Measurements from ENCODE around the gene INPP5D. TPM values are rescaled to one million over a fixed set of nuclear protein-coding genes. Genes with fewer than 3 reads are reported as not detected.

The INPP5D gene
- polyA plus RNA-seq, 3 donors, result 30.6 to 90.2 (median 54.8) TPM

DNA sequence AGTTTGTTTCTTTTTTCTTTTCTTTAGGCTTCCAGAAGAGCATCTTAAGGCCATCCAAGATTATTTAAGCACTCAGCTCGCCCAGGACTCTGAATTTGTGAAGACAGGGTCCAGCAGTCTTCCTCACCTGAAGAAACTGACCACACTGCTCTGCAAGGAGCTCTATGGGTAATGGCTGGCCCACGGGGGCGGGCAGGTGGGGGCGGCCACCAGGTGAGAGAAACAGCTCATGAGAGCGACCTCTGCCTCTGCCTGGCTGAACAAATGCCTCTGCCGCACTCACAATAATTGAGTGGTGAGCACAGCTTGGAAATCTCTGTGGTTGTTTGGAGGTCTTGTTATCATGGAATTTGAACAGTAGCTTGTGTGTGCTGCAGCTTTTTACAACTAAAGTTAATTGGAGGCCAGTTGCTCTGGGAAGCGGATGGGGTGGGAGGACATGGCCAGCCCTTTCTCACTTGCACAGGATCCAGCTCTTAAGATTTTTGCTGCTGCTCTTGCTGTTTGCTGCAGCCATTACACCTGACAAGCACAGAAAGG, 70.4 kb downstream of the INPP5D start:
- no peak overlapping the region for H2AFZ ChIP-seq (ENCODE audit: insufficient read depth, low read depth, low read length, poor library complexity, severe bottlenecking)
- no peaks in the 10 kb centered on the region for H3K27me3 ChIP-seq (ENCODE audit: control insufficient read depth in 2 of 2, insufficient read depth in 2 of 2, low read length in 2 of 2)
- no peak for DNase-seq
- peaks cover 39% of the 10 kb centered on the region for H3K79me2 ChIP-seq (ENCODE audit: insufficient read depth, low read length)
- peaks cover 77 to 93% of the 10 kb centered on the region in 2 donors for H3K36me3 Mint-ChIP-seq
- peaks cover 3 to 5% of the 10 kb centered on the region in 2 donors for H3K9me3 ChIP-seq (replicated peaks in 1 of 2; ENCODE audit: control insufficient read depth in 1 of 2, insufficient read depth in 1 of 2, low read length in 2 of 2)
- H3K9ac ChIP-seq (ENCODE audit: insufficient read depth, low read length, poor library complexity, severe bottlenecking), result no peak overlapping the region
- H3K9me3 Mint-ChIP-seq, result peaks cover 0 to 6% (median 3%) of the 10 kb centered on the region in 7 donors
- peaks cover 91 to 98% of the 10 kb centered on the region in 2 donors for H3K36me3 ChIP-seq (replicated peaks in 1 of 2; ENCODE audit: control insufficient read depth in 1 of 2, insufficient read depth in 2 of 2, low read length in 2 of 2)
- H3K4me3 ChIP-seq (replicated peaks in 1 of 3; ENCODE audit: low read depth in 2 of 3, low read length in 3 of 3), result no peak overlapping the region
- TF ChIP-seq, protein P1, sequence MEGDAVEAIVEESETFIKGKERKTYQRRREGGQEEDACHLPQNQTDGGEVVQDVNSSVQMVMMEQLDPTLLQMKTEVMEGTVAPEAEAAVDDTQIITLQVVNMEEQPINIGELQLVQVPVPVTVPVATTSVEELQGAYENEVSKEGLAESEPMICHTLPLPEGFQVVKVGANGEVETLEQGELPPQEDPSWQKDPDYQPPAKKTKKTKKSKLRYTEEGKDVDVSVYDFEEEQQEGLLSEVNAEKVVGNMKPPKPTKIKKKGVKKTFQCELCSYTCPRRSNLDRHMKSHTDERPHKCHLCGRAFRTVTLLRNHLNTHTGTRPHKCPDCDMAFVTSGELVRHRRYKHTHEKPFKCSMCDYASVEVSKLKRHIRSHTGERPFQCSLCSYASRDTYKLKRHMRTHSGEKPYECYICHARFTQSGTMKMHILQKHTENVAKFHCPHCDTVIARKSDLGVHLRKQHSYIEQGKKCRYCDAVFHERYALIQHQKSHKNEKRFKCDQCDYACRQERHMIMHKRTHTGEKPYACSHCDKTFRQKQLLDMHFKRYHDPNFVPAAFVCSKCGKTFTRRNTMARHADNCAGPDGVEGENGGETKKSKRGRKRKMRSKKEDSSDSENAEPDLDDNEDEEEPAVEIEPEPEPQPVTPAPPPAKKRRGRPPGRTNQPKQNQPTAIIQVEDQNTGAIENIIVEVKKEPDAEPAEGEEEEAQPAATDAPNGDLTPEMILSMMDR (IDR thresholded peaks at IDR 0.05), result no peak
- peaks cover 90% of the 10 kb centered on the region for H4K20me1 ChIP-seq (ENCODE audit: insufficient read depth, low read length)
- no peak overlapping the region for H3K4me3 Mint-ChIP-seq
- peak overlapping the region in 4 of 7 donors; percentile 16 to 45 (median 30) for H3K27ac Mint-ChIP-seq
- H3K27ac ChIP-seq (ENCODE audit: low read depth in 1 of 2, low read length in 2 of 2), result peak overlapping the region in 1 of 2 donors; percentile 15
- no peaks in the 10 kb centered on the region for H3K27me3 Mint-ChIP-seq (ENCODE audit: low read depth in 3 of 3)
- H3K4me1 Mint-ChIP-seq, result no peaks in the 10 kb centered on the region
- no peak overlapping the region for H3K4me2 ChIP-seq (replicated peaks; ENCODE audit: extremely low read depth, low read length, poor library complexity, severe bottlenecking)
- H3K4me1 ChIP-seq (ENCODE audit: control insufficient read depth in 1 of 2, insufficient read depth in 2 of 2, low read length in 2 of 2), result no peaks in the 10 kb centered on the region
- intact Hi-C loops (cut with micrococcal nuclease), result no loop called here
- 94% methylated on average over 7 of the region's 7 CpGs for WGBS (ENCODE audit: insufficient coverage)

DNA sequence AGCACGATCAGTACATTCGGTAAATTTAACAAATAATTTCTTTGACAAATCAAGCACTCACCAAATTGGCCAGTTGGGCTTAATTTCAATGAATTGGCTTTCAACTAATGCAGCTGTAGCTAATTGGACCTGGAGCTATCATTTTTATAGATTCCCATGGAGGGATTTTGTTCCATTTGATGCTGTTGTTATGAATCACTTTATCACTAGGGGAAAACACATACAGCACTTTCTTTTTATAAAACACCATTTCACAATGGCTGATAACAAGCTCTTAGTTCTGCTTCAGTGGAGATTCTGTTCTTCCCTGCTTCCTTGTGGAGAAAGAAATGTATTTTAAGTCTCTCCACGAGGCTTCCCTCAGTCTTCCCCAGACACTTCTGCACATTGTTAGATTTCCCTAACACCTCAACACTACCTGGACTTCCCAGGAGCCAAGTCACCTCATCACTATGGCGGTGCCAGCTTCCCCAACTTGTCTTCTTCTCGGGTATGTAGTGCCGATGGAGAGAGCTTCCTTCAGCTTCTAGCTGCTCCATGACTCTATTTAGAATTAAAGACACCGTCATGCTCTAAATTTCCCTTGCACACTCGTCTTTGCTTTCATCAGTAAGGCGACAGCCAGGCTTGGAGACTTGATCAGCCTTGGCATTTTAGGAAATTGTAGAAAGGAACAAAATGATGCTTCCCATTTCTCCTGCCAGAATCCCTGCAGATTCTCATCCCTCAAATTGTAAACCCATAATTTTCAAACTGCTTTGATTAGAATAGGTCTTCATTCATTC, 72.0 kb downstream of the INPP5D start:
- Histone ChIP-seq H3K4me1 (ENCODE audit: control insufficient read depth in 1 of 2, insufficient read depth in 2 of 2, low read length in 2 of 2) (no peaks in the 10 kb centered on the region), H3K36me3 (replicated peaks in 1 of 2; ENCODE audit: control insufficient read depth in 1 of 2, insufficient read depth in 2 of 2, low read length in 2 of 2) (peaks cover 87 to 98% of the 10 kb centered on the region in 2 donors), H3K27ac (ENCODE audit: low read depth in 1 of 2, low read length in 2 of 2) (no peak overlapping the region), H4K20me1 (ENCODE audit: insufficient read depth, low read length) (peaks cover 89% of the 10 kb centered on the region), H3K4me3 (replicated peaks in 1 of 3; ENCODE audit: low read depth in 2 of 3, low read length in 3 of 3) (no peak overlapping the region), H3K9me3 (replicated peaks in 1 of 2; ENCODE audit: control insufficient read depth in 1 of 2, insufficient read depth in 1 of 2, low read length in 2 of 2) (peaks cover 3 to 5% of the 10 kb centered on the region in 2 donors), H2AFZ (ENCODE audit: insufficient read depth, low read depth, low read length, poor library complexity, severe bottlenecking) (no peak overlapping the region), H3K27me3 (ENCODE audit: control insufficient read depth in 2 of 2, insufficient read depth in 2 of 2, low read length in 2 of 2) (no peaks in the 10 kb centered on the region), H3K79me2 (ENCODE audit: insufficient read depth, low read length) (peaks cover 26% of the 10 kb centered on the region), H3K4me2 (replicated peaks; ENCODE audit: extremely low read depth, low read length, poor library complexity, severe bottlenecking) (no peak overlapping the region), H3K9ac (ENCODE audit: insufficient read depth, low read length, poor library complexity, severe bottlenecking) (no peak overlapping the region)
- Mint-ChIP-seq H3K27ac (peak overlapping the region in 1 of 7 donors; percentile 33), H3K36me3 (peaks cover 78 to 93% of the 10 kb centered on the region in 2 donors), H3K4me1 (no peaks in the 10 kb centered on the region), H3K27me3 (ENCODE audit: low read depth in 3 of 3) (no peaks in the 10 kb centered on the region), H3K9me3 (peaks cover 0 to 6% (median 5%) of the 10 kb centered on the region in 7 donors), H3K4me3 (no peak overlapping the region)
- TF ChIP-seq, protein P1 (IDR thresholded peaks at IDR 0.05), result no peak
- 94% methylated on average over 6 of the region's 9 CpGs for WGBS (ENCODE audit: insufficient coverage)
- no peak for DNase-seq
- intact Hi-C loops (cut with micrococcal nuclease), result no loop called here

Measured in CD14-positive monocyte (primary cell).